GF-D8 (cell line): ENCODE measurements around the gene XYLT1.

Experiments used
- DNase-seq: peaks from one replicate; lab custom pipeline; 2025; lab: John Stamatoyannopoulos, UW

Gene XYLT1

DNA sequence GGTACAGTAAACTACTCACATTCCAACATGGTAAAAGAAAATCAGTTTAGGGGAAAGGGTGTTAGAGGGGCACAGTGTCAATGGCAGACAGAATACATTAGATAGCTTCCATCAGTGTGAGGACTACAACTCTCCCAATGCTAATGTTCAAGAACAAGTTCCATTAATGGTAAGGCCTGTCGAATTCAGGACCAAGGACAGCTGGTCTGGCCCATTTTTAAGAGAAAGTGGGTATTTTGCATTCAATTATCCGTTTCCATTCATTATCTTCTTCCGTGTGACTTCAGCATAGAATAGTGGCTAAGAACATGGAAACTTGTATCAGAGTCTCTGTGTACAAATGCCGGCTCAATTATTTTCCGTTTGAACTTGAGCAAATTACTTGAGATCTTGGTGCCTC lies 98.4 kb downstream of the XYLT1 start:
- no peak for DNase-seq

DNA sequence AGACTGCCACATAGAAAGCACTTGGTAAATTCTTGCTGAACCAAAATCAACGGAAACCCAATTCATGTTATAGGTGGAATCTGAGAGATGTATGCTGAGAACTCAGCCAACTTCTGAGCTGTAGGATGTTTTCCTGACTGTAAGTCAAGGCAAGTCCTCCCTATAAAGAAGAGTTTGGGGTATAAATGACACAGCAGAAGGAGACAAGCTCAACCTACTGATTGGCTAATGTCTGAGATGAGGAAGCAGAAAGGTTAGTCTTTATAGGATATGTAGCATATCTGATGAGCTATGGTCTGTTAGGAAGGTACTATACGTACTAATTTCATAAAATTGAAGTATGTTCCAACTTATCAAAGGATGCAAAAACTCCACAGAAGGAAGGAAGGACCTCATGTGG lies 99.5 kb downstream of the XYLT1 start:
- DNase-seq, result peak; percentile 3

DNA sequence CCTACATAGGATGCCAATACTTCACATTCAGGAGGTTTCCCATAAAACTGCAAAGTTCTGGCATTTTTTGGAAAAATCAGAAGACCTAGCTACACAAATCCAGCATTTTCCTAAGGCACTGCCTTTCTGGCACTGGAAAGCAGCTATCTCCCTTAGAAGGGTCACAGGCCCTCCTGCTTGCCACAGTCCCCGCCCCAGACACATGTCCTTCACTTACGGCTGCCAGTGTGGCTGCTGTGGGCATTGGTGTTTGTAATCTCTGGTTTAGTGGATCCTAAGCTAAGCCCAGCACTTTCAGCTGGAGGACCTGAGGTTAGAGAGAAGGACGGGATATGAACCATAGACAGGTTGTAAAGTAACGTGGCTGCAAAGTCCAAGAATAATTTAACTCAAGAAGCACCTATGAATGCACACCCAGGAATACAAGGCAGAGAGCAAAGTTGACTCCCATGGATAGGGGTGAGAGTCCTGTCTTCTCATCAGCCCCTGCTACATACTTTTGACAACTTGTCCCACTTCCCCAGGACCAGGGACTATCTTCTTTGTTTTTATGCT lies 100.0 kb downstream of the XYLT1 start:
- DNase-seq, result no peak

DNA sequence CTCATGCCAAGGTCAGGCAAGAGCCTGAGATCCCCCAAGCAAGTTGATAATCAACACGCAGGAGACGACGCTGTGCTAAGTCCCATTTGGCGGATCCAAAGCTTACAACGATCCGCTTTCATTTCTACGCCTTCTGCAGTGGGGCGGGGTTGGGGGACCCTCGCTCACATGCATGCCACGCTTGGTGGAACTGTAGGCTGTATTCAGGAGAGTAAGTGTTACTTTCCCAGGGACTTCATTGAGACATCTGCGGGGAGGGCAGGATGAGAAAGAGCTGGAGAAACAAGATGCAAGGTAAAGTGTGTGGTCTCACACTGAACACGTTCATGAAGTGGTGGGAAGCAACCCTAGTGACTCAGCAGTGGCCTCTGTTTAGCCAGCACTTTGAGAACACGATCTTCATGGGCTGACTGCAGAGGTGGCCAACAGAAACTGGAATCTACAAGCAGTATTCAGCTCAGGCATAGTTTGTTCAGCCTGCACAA lies 100.5 kb downstream of the XYLT1 start:
- DNase-seq, result no peak

DNA sequence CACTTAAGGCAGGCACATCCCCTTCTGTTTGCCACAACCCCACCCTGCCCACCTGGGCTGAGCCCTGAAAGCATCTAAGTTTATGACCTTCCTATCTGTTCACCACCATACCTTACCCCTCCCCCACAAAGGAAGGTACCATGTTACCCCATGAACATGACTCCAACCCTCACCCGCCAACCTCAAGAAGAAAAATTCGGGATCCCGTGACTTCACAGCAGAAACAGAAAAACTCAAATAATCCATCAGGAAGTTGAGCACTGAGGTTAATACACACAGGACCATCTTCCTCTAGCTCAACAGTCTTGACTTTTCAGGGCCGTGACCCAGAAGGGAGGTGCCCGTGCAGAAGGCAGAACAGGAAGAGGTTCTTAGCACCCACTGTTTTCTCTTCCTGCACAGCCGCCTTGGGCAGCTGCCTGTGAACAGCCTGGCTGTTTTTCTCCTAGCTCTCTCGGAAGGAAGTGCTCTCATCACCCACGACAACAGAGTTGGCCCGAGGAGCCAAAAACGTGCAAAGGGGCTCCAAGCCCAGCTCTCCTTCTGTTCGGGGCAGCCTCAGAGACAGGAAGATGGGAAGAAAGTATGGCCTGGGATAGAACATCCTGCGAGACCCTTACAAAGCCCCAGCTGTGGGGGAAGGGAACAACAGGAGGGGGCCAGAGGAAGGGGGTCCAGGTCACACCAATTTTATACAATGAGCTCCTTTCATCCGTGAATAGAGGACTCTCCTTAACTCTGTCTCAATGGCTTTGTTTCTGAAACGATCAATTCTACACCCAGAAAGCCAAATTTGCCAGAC lies 101.1 kb downstream of the XYLT1 start:
- DNase-seq, result peak; percentile 91

DNA sequence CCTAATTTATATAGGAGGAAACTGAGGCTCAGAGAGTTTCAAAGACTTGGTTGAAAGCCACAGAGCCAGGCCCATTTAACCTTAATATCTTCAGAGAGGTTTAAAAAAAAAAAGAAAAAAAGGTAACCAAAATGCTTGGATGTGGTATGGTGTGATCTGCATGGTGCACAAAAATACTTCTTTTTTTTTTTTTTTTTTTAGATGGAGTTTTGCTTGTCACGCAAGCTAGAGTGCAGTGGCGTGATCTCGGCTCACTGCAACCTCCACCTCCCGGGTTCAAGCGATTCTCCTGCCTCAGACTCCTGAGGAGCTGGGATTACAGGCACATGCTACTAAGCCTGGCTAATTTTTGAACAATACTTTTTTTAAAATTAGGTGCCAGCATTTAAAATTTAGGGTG lies 101.8 kb downstream of the XYLT1 start:
- DNase-seq, result no peak

DNA sequence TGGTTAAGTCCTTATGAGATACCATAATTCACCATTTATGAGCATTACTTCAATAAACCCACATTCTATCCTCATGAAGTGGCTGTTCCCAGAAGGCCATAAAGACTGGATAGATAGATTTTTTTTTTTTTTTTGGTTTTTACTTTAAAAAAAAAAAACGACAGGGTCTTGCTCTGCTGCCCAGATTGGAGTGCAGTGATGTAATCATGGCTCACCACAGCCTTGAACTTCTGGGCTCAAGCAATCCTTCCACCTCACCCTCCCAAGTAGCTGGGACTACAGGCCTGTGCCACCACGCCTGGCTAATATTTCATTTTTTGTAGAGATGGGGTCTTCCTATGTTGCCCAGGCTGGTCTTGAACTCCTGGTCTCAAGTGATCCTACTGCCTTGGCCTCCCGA lies 102.3 kb downstream of the XYLT1 start:
- DNase-seq, result no peak

DNA sequence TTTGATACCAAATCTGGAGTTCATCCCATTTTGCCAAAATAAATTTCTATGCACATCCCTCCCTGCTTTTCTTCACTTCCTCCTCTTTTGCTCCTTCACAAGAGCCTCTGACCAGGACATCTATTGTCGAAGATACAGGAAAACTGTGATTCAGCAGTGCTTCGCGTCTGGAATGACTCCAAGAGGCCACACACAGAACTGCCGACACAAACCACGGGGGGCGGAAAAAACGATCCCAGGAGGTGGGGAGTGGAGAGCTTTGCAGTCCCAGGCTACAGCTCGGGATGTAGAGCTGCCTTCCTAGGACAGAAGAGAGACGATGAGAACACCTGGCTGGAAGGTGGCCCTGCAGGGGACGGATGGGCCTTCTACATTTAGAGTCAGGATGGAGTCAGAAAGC lies 102.8 kb downstream of the XYLT1 start:
- no peak for DNase-seq

DNA sequence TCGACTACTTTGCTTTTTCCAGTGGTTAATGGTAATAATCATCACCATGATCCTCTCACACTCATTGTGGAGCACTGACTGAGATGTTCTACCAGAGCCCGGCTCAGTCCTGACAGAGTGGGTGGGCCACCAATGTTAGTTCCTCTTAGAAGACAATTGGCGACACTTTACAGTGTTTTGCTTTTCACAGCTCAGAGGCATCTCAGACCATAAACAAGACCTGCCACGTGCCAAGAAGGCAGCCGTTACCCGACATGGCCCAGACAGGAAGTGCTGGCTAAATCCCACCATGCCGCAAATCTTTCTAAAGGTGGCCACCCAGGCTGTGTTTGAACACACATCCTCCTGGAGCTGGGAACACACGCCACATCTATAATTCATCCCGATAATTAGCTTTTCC lies 103.7 kb downstream of the XYLT1 start:
- no peak for DNase-seq

DNA sequence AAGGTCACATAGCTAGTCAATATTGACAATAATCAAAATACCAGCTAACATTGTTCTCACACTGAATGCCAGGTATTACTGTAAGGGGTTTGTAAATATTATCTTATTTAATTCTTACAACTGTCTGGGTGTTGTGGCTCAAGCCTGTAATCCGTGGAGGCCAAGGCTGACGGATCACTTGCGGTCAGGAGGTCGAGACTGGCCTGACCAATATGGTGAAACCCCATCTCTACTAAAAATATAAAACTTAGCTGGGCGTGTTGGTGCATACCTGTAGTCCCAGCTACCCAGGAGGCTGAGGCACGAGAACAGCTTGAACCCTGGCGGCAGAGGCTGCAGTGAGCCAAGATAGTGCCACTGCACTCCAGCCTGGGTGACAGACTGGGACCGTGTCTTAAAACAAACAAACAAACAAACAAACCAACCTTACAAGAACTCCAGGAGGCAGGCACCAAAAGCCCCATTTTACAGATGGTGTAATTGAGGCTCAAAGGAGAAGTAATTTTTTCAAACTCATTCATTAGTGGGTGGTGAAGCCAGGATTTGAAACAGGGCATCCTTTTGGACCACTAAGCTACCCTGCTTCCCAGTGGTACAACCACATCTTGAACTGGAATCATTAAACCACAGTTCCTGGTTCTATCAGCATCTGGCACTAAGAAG lies 104.3 kb downstream of the XYLT1 start:
- DNase-seq, result no peak

DNA sequence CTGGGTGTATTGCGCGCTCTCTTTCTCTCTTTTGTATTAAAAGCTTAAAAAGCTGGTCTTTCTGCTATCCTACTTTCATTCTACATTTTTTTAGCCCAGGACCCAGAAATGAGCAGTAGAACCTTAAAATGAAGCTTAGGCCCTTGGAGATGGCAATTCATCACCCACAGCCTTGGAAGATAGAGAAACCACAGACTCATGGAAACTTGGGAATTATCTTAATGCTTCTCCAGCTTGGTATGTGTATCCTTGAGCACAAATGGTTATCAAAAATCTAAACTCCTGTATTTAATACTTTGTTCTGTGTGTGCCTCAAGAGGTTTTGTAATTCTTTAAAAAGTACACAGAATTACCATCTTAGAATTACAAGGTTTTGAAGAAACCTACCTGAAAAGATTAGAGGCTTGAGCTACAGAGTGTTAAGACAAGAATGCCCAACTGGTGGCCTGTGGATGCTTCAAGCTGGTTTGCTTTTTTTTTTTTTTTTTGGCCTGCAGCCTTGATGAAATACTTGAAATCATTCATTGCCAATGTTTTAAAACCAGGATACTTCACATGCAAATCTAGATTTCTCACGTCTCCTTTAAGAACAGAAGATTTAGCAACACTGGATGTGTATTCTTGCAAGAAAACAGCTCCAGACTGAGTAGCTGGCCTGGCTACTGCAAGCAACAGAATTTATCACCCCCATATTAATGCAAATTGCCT lies 105.0 kb downstream of the XYLT1 start:
- no peak for DNase-seq

DNA sequence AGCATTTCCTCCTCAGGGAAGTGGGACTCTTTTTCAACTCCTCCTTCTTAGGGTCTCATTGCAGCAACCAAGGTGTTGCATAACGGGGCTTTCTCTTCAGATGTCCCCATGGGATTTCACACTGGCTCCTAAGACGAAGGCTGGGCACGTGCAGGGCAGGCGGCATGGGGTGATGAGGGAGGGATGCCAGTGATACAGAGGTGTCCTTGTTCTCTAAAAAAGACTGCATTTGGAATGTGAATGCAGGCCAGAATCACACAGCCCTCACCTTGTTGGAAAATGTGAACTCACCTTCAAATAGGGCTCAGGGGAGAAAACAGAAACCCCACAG lies 105.6 kb downstream of the XYLT1 start:
- peak; percentile 51 for DNase-seq

DNA sequence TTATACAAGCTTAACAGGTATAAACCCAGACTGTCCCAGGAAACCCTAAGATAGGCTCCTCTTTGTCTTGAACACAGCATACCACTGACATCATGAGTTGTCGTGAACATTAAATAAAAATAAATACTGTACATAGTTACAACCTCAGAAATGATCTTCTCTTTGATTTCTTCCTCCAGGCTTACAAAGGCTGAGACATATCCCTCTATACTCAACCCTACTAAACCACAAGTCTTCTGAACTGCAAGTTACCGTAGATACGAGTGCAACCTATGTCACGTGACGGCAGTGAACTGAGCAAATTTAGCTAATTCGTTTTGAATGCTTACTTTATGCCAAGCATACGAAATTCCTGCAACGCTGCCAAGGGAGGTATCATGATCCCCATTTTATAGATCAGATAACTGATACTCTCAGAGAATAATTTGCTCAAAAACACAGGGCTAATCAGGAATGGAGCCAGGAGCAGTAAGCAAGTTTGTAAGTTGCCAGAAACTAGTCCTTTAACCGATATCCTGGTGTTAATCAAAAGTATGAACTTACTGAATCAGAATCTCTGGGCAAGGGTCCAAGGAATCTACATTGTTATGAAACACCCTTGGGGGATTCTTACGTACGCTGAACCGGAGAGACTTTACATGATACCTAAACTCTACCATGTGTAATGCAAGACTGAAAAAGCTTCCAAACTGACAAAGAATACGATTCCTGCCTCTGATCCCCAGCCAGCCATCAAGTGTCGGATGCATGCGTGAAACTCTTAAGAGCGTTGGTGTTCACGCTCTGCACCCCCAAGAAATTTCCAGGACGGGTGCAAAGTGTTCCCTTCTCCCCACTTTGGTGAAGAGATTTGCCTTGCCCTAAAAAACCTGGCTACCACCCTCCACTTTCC lies 106.2 kb downstream of the XYLT1 start:
- peak; percentile 17 for DNase-seq

DNA sequence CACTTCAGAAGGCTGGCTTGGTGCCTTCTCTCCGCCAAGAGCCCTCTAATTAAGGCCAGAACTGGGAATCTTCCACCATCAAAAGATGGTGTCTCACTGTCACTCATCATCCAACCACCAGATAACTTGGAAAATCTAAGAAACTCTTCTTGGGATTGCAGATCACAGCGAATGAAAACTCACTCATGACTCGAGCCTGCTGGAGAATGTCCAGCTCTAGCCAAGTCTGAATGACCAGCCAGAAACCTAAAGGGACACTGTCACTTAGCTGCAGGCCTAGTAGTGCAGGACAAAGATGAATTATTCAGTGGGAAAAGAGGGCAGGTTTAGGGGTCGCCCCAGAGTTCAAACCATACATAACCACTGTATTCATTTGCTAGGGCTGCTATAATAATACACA lies 107.8 kb downstream of the XYLT1 start:
- DNase-seq, result no peak

DNA sequence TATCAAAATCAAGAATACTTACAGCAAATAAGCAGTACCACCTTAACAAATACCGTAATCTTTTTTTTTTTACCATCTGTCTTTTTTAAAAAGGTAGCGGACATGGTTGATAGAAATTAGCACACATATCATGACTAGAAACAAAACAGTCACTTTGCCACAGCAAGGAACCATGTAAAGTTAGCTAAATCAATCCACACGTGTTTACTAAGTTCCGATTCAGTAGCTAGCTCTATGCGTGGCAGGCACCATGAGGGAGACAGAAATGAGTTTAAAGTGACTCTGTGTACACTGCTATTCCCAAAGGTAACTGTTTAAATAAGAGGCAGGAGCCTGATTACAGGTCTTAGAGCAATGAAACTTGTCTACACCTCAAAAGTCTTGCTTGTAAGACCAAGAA lies 108.6 kb downstream of the XYLT1 start:
- DNase-seq, result no peak

DNA sequence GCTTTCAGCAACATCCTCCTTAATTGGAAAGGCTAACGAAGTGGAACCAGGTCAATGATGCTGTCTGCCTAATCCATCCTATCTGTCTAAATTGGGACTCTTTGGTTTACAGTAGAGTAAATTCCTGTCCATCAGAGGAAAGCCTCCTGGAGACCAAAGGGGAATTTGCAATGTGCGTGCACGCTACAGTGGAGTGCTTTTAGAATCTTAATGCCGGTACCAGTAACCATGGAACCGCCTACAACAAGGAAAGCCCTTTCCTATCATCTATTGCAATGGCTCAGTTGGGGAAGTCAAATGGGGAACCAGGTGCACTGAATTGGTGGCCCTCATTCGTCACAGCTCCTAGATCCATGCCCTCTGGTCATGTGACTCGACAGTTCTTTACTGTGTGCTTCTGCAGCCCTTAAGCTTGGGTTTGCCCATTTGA lies 110.1 kb downstream of the XYLT1 start:
- DNase-seq, result peak; percentile 27

DNA sequence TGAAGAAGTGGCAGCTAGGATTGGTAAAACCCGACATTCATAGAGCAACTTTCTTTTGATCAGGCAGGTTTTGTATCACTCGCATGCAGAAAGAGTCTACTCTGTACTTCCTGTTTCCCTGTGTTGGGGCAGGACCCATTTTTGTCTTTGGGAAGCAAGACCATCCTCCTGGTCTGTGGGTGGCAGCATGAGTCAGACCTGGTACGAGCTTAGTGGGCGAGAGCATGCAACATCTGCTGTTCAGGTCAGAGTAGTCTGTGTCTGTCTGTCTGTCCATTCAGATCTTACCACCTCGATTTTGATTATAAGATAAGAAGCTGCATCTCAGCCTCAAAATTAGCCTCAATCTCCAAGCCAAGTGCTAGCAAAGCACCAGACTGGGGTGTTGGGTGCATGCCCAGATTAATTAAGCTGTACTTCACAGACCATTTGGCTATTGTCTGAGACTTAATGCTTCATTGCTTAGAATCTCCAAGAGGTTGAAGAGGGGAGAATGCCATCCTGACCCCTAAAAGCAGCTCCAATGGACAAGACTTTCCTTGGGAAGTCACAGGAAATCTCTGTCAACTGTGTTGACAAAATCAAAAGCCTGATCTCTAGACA lies 110.9 kb downstream of the XYLT1 start:
- DNase-seq, result peak; percentile 26

DNA sequence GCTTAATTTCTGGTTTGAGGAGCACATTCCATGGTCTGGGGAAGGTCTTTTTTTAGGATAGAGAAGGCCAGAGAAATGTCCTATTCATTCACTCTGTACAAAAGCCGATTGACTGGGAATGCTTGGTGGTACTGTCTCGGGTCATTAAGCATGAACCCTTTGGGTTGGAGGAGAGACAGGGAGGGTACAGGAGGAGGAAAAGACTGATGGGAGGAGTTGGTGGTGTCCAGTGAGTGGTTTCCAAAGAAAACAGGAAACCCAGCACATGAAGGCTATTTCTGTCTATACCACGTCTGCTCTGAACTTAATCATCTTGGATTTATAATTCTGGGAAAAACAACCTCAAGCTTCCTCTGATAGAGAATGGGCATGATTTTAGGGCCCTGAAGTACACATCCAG lies 111.9 kb downstream of the XYLT1 start:
- DNase-seq, result peak; percentile 34

DNA sequence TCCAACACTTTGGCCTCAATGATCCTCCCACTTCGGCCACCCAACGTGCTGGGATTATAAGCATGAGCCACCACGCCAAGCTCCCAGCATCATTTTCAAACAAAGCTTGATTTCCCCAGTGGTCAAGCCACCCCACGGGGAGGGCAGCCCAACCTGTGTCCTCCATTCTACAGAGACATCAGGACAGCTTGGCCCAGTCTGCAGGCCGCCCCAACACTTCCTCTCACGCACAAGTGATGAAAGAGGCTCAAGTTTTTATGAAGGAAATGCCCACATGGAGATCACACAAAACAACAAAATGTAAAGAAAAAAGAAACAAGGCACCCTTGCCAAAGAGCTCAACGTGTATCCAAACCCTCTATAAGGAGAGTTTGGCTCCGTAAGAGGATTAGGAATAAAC lies 112.4 kb downstream of the XYLT1 start:
- DNase-seq, result peak; percentile 23

DNA sequence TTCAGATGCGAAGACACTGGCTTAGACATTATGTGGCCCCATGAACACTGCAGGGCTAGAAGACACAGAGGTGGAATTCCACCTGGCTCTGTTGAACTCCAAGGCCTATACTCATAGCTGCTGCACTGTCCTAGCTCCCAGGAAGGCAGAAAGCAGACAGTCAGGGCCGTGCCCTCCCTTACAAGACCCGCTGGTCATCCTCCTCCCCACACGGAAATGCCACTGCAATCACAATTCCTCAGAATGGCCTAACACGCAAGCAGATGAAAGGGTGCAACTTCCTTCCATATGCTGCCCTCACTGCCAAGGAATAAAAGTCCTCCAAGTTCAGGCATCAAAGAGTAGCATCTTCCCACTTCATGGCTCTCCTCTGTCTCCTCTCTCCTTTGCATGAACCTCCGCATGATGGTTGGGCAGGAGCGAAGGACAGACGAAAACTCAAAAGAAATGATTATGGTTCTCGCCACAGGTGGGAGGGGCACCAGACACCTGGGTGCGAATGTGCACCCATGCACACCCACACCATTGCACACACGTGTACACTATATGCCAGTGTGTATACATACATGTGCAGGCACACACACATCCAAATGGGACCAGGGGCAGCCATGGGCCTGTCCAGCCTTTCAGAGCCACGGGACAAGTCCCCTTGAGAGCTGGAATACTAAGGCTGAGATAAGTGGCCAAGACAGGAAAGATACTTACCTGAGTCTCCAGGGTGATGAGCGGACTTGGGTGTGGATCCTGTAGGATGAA lies 113.3 kb downstream of the XYLT1 start:
- DNase-seq, result peak; percentile 27
